ENCODE measurements around the gene TAPT1.

GRCh38 chr4:16129336-16129735, 96.9 kb downstream of the TAPT1 start:
- TF ChIP-seq POLR2AphosphoS5 (IDR thresholded peaks at IDR 0.05; ENCODE audit: low read depth, low read length): peak; percentile 55; the same call in 1 of the 2 replicates
- no peak for TF ChIP-seq TEAD4 (IDR thresholded peaks at IDR 0.05; ENCODE audit: borderline replicate concordance, insufficient read depth)
- TF ChIP-seq, protein P1, sequence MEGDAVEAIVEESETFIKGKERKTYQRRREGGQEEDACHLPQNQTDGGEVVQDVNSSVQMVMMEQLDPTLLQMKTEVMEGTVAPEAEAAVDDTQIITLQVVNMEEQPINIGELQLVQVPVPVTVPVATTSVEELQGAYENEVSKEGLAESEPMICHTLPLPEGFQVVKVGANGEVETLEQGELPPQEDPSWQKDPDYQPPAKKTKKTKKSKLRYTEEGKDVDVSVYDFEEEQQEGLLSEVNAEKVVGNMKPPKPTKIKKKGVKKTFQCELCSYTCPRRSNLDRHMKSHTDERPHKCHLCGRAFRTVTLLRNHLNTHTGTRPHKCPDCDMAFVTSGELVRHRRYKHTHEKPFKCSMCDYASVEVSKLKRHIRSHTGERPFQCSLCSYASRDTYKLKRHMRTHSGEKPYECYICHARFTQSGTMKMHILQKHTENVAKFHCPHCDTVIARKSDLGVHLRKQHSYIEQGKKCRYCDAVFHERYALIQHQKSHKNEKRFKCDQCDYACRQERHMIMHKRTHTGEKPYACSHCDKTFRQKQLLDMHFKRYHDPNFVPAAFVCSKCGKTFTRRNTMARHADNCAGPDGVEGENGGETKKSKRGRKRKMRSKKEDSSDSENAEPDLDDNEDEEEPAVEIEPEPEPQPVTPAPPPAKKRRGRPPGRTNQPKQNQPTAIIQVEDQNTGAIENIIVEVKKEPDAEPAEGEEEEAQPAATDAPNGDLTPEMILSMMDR (IDR thresholded peaks at IDR 0.05): no peak
- TF ChIP-seq GABPA (IDR thresholded peaks at IDR 0.05; ENCODE audit: low read depth): no peak
